Measurements from ENCODE around the gene HES3. TPM values are rescaled to one million over a fixed set of nuclear protein-coding genes. Genes with fewer than 3 reads are reported as not detected.

Gene HES3
- total RNA-seq, 1 experiment from 2014 or later = not detected

- no peak for DNase-seq (ENCODE audit: low read depth)
Observed at GRCh38 chr1:6245869-6246496, 2.0 kb downstream of the HES3 start.

GRCh38 chr1:6246497-6247467 lies 2.8 kb downstream of the HES3 start:
- DNase-seq (ENCODE audit: low read depth) = peak; percentile 70

- DNase-seq (ENCODE audit: low read depth) = no peak
Observed at GRCh38 chr1:6247651-6248050, 3.7 kb downstream of the HES3 start.

- DNase-seq (ENCODE audit: low read depth) = no peak
Observed at GRCh38 chr1:6248161-6248776, 4.3 kb downstream of the HES3 start.

GRCh38 chr1:6248932-6249738 lies 5.2 kb downstream of the HES3 start:
- DNase-seq (ENCODE audit: low read depth) = no peak

- DNase-seq (ENCODE audit: low read depth) = no peak
Observed at GRCh38 chr1:6249739-6250689, 6.0 kb downstream of the HES3 start.

- DNase-seq (ENCODE audit: low read depth) = no peak
Observed at GRCh38 chr1:6251233-6251632, 7.3 kb downstream of the HES3 start.

GRCh38 chr1:6251681-6252373 lies 7.8 kb downstream of the HES3 start:
- DNase-seq (ENCODE audit: low read depth) = no peak

- no peak for DNase-seq (ENCODE audit: low read depth)
Observed at GRCh38 chr1:6252374-6252710, 8.4 kb downstream of the HES3 start.

GRCh38 chr1:6253380-6253779 lies 9.4 kb downstream of the HES3 start:
- DNase-seq (ENCODE audit: low read depth) = no peak

GRCh38 chr1:6254691-6255090 lies 10.7 kb downstream of the HES3 start:
- DNase-seq (ENCODE audit: low read depth) = no peak

- peak; percentile 81 for DNase-seq (ENCODE audit: low read depth)
Observed at GRCh38 chr1:6256645-6257044, 12.7 kb downstream of the HES3 start.

GRCh38 chr1:6257541-6258069 lies 13.6 kb downstream of the HES3 start:
- DNase-seq (ENCODE audit: low read depth) = peak; percentile 84

- no peak for DNase-seq (ENCODE audit: low read depth)
Observed at GRCh38 chr1:6258675-6259074, 14.7 kb downstream of the HES3 start.

GRCh38 chr1:6259491-6260362 lies 15.7 kb downstream of the HES3 start:
- peak; percentile 82 for DNase-seq (ENCODE audit: low read depth)

GRCh38 chr1:6260433-6260934 lies 16.5 kb downstream of the HES3 start:
- no peak for DNase-seq (ENCODE audit: low read depth)

- peak; percentile 55 for DNase-seq (ENCODE audit: low read depth)
Observed at GRCh38 chr1:6260961-6261614, 17.1 kb downstream of the HES3 start, which contains the start of gene GPR153. TSS of gene GPR153 (minus strand) at chr1:6261098. CDS start at chr1:6254905, 6,193 bp downstream.

- no peak for DNase-seq (ENCODE audit: low read depth)
Observed at GRCh38 chr1:6261615-6261995, 17.6 kb downstream of the HES3 start.
